T-helper 2 cell (primary cell): ENCODE results near the gene ZEB2.
"Not testable (repeated sequence)": the region's sequence is repeated elsewhere in the genome, so short reads cannot be mapped to it uniquely, and the experiment has no call there.

Source experiments
- DNase-seq, 5 experiments: peaks; one replicate each; pipeline versions ENCODE4 v3.0.0 to v3.0.0-alpha.2; 2012 to 2022

ZEB2 gene

GRCh38 chr2:144377914-144378313 is 142.0 kb downstream of the ZEB2 start:
- DNase-seq: no peak

GRCh38 chr2:144376926-144377325 is 143.0 kb downstream of the ZEB2 start:
- DNase-seq: no peak

DNA sequence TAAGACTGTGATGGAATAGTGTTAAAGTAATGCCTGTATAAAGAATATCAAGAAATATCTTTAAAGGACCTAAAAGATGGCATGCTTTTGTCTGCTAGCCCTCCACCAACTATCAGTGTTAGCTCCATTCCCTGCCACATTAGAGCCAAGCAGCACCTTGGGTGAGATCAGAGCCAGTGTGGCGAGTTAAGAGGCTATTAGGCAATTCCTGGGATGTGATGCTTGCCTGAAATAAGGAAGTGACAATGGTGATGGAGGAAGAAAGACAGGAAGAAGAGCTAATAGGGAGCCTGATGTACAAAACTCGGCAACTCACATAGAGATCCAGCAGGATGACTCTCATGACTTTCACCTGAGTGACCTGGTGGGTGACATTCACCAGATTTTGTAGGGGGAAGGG is 143.5 kb downstream of the ZEB2 start:
- no peak for DNase-seq

GRCh38 chr2:144374163-144374661 is 145.7 kb downstream of the ZEB2 start:
- peak in 1 of 5 experiments; percentile 87 for DNase-seq

DNA sequence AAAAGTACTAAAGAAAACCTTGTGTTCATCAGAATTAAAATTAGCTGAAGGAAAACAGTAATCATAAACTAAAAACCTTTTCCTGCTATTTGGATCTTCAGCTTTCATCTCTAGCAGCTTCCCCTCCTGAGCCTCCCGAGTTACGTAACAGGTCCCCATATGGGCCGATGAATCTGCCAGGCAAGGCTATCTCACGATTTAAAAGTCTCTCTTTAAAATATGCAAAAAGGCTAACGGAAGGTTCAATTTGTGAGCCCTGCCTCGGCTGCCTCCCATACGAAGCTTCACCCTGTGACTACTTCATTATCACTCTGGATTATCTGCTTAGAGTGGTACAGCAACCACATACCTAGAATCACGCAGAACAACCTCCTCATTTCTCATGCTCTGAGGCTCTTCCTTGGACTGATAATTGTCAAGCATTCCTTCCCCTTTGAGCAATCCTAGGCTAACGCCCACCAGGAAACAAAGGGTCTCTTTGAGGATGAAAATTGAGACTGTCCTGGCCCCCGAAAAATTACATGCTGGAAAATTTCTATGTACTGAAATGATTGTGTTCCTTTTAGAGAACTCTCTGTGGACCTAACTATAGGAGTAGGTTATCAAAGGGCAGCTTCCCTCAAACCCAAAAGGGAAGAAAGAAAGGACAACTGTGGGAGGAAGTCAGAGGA is 147.4 kb downstream of the ZEB2 start:
- peak in 1 of 5 experiments; percentile 63 for DNase-seq

DNA sequence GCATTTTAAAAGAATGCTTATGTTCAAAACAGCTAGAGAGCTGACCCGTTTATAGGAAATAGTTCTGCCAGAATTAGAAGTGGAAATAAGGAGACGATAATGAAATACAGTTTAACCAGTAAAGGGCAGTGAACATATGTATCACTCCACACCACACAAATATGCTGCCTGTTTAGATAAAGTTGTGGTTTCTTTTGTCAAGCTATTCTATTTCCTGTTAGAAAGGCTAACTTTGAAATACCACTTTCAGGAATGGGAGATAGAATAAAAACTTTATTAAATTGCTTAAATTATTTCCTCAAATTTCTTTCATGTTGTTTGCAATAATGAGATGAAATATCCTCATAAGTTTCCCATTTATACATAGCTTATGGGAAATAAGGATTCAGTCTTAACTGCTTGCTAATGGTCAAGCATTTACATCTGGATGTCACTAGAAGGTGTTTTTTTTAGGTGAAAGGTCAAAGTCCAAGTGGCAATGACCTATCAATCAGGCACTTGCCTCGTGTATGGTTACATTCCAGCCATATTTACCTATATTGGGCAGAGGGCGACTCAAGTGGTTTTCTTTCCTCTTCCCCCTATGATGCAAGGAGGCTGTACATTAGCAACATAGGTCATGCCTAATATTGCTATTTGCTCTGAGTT is 148.9 kb downstream of the ZEB2 start:
- DNase-seq: peak in 1 of 5 experiments; percentile 34

GRCh38 chr2:144369416-144369815 is 150.5 kb downstream of the ZEB2 start:
- no peak for DNase-seq

DNA sequence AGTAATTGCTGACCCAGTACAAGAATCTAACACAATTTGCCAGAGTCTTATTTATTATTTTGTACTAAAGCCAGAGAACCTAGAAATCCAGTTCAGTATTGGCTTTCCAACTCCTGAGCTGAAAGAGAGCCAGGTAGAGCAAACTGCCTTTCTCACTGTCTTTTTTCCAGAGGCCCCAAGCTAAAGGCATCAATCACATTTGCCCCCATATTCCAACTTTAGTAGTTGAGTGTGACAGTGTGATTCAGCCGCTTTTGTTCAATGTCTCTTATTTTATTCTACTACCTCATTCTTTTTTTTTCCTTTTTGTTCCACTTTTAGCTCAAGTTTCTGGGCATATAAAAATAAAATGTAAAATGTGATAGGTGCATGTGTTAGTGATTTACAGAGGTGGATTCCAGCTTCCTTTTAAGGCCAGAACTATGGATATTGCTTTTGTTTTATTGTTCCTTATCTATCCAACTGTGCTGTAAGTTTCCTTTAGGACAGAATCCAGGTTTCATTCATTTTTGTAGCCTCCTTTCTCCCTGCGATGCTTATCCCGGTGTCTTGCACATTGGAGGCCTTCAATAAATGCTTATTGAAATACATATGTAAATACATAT is 153.0 kb downstream of the ZEB2 start:
- DNase-seq: no peak

DNA sequence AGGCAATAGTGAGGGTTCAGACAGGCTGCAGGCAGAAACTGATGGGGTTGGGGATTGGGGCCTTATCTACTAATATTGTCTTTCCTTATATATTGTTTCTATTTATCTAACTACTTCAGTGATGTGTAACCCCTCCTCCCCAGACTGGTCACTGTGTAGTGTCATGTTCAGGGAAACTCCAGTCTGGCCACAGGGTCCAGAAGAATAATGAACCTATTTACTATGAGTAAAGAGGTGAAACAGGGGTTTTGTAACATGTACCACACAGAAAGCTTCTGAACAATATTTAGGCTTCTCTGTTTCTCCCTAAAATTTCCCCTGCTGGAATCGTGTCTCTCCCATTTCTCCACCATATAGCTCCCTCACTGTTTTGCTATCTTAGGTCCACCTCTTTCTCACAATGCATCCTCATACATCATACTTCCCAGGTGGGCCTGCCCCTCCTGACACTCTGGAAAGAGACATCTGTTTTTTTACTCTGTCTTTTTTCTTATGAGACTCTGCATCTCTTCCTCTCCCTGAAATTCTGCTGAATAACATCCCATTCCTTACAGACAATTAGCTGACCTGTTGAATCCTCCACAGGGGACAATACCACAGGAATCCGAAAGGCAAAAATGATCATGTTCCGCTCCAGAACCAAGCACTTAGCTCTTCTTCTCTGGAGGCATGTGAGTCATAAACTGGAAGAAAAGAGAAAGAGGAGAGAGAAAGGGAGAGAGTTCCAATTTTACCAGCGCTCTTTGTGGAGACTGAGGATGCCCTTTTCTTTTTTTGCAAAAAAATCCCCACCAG is 154.8 kb downstream of the ZEB2 start:
- no peak for DNase-seq

DNA sequence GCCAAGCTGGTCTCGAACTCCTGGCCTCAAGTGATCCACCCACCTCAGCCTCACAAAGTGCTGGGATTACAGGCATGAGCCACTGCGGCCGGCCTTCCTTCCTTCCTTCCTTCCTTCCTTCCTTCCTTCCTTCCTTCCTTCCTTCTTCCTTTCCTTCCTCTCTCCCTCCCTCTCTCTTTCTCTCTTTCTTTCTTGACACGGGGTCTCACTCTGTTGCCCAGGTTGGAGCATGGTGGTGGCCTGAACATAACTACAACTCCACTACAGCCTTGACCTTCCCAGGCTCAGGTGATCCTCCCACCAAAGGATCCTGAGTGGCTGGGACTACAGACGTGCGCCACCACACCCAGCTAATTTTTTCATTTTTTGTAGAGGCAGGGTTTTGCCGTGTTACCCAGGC is 155.7 kb downstream of the ZEB2 start:
- not testable (repeated sequence) for DNase-seq

DNA sequence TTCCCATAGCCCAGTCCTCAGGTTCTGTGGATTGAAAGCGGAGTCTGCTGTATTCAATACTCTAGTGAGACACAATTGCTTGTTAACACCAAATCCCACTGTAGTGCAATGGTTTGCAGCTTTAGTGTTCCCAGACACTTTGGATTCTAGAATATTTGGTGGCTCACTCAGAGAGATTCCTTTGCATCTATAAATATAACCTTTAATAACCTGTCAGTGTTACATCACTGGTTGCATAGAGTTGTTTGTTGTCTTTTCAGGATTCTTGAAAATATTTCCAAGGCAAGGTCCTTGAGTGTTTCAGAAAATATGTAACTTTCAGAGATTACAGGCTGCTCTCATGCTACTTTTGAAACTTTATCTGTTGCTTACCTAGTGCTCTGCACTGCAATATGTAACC is 157.5 kb downstream of the ZEB2 start:
- DNase-seq: no peak

- DNase-seq: no peak
These were observed 158.2 kb downstream of the ZEB2 start for GRCh38 chr2:144361742-144362141.

GRCh38 chr2:144359684-144360083 is 160.2 kb downstream of the ZEB2 start:
- no peak for DNase-seq

DNA sequence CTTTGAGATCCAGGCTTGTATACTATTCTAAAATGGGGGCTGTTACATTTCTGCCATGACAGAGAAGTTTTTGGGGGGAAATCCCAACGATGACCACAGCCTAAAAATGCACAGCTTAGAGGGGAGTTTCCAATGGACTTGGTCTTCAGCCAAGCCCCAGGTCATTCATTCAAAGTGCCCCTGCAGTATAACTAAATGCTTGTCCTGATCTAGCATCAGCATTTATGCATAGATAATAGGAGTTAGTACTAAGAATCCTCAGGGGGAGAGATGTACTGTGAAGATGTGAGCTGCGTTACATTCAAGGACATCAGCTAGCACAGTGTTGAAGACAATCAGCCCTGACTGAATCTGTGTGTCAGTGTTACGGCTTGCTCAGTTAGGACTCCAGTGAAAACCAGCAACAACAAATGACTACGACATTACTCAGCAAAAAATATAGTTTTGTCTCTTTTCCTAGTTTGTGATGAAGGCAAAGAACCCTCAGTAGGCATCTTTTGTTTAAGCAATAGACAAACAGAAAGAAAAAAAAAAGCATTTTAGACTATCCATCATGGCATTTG is 160.9 kb downstream of the ZEB2 start:
- peak in 1 of 5 experiments; percentile 22 for DNase-seq

DNA sequence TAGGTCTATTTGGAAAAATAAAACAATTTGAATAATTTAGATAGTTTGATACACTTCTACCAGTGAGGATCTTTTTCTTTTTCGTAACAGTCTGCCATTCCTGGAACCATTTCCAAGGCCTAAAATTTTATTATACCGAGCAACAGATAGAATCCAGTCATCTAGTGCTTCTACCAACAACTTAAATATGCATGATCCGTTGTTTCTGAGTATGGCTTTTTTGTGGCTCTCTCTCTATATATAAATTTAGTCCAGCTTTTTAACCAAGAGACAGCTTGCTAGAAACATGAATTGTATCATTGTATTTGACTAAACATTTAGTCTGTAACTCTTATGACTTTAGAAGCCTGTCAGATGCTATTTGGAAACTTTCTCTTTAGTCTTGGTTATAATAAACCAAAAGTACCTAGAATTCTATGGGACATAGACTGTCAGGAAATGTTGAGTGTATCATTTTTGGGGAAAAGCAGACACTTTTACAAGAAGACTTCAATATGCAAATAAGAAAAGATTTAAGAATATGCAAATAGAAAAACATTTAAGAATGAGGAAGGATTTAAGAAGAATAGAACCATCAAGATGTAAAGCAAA is 161.4 kb downstream of the ZEB2 start:
- no peak for DNase-seq

GRCh38 chr2:144357623-144358373 is 162.1 kb downstream of the ZEB2 start:
- peak in 1 of 5 experiments; percentile 81 for DNase-seq

DNA sequence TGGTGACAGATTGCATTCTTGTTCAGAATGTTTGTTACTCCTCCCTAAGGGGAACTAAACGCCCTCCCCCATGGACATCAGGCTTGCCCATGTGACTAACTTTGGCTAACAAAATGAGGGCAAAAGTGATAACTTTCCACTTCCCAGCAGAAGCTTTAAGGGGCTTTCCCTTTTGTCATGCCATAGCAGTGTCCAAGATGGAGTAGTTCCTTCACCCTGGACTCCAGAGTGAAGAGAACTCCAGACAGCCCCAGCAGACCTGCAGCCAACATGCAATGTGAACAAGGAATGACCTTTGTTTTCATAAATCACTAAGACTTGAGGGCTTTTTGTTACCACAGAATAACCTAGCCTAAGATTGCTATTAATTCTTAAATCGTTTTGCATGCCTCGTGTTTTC is 163.5 kb downstream of the ZEB2 start:
- no peak for DNase-seq

DNA sequence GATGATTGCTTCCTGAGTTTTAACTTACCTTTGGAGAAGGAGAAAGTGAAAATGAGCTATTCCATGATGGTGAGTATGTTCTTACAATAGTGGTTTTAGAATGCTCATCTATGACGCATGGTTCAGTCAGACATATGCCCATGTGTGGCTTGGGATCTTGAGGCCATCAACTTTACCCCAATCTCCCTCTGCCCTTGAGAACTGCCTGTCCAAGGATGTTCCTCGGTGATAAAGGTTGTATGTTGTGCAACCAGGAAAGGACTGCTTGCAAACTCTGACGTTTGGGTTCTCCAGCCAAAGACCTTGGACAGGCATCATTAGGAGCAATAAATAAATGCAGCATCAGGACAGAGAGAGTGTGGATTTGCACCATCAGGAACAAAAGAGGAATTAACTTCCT is 165.0 kb downstream of the ZEB2 start:
- no peak for DNase-seq

DNA sequence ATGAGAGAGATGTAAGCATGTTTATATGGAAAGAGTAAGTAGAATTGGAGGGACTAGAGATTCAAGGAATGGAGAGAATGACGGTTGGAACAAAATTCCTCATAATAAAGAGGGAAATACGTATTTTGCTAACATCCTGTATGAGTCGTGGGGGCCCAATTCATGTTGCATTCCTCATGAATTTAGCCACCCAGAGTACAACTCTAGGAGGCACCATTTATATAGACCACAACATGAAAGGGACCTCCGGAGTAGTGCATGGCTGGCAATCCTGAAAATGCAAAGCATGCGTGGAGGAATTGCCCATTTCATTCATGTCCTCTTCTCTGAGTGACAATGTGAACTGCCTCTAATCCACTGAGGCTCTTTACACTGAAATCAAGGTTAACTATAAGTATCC is 168.2 kb downstream of the ZEB2 start:
- DNase-seq: no peak

GRCh38 chr2:144350151-144350802 is 169.6 kb downstream of the ZEB2 start:
- no peak for DNase-seq

DNA sequence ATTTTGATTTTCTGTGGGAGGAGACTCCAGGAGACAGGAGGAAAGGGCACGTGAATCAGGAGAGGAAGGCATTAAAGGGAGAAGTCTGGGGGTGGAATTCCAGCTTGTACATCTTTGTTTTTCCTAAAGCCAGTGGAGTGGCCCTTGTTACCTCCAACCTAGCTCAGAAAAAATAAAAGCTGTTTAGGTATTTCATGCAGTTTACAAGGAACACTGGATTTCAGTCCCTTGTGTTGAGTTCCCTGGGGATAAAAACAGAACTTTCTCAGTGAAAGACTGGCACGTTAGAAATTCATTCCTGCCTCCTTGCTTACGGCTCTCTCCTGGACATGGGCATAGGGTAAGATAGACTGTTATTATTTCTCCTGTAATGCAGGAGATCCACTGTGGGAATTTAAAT is 170.2 kb downstream of the ZEB2 start:
- DNase-seq: no peak
